Mesothelial cell of epicardium (in vitro differentiated cells): ENCODE data around the gene SHFL. TPM values are rescaled to one million over a fixed set of nuclear protein-coding genes. Genes with fewer than 3 reads are reported as not detected.
A peak's percentile ranks its signal among the peaks of the same experiment; 100 is the strongest.

Experiments
- DNase-seq, 2 experiments: peaks; one replicate each; pipeline ENCODE4 v3.0.0; 2021; ENCODE audit warnings: low spot score in 2 of 2; ENCODE audit not compliant: unreplicated experiment in 2 of 2
- H3K27ac Mint-ChIP-seq: 2 replicates; pipeline ENCODE4 v1.8.0; 2021; ENCODE audit warnings: mixed read lengths
- H3K27me3 Mint-ChIP-seq: 2 replicates; pipeline ENCODE4 v1.8.0; 2021; ENCODE audit warnings: low read depth, mixed read lengths
- H3K36me3 Mint-ChIP-seq: 2 replicates; pipeline ENCODE4 v1.8.0; 2021; ENCODE audit warnings: mixed read lengths
- H3K4me1 Mint-ChIP-seq: 2 replicates; pipeline ENCODE4 v1.8.0; 2021; ENCODE audit warnings: mixed read lengths
- H3K4me3 Mint-ChIP-seq: 2 replicates; pipeline ENCODE4 v1.8.0; 2021; ENCODE audit warnings: mild to moderate bottlenecking, moderate library complexity, mixed read lengths
- H3K9me3 Mint-ChIP-seq: 2 replicates; pipeline ENCODE4 v1.8.0; 2021; ENCODE audit warnings: mixed read lengths
- CTCF ChIP-seq: fragments of 200-600 bp; sonication (generic); IDR thresholded peaks from one replicate; pipeline ENCODE4 v1.5.0; 2021; ENCODE audit warnings: antibody characterized with exemption; ENCODE audit not compliant: unreplicated experiment
- total RNA-seq: library from RNA; stranded (reverse); gene quantifications from 3 replicates; pipeline ENCODE4 v1.2.1, GENCODE V29; 2021

Gene SHFL
- total RNA-seq, 1 donor from 2014 or later, result 34.6 TPM

GRCh38 chr19:10068205-10068604 lies 17.9 kb upstream of the SHFL start:
- Mint-ChIP-seq H3K27me3 (peaks cover 37% of the 10 kb centered on the region), H3K4me3 (no peak overlapping the region), H3K27ac (no peak overlapping the region), H3K36me3 (no peaks in the 10 kb centered on the region), H3K4me1 (no peaks in the 10 kb centered on the region), H3K9me3 (no peaks in the 10 kb centered on the region)
- no peak for TF ChIP-seq CTCF
- DNase-seq, result no peak

- H3K27me3 Mint-ChIP-seq, result peaks cover 31% of the 10 kb centered on the region
- H3K9me3 Mint-ChIP-seq, result no peaks in the 10 kb centered on the region
- H3K4me1 Mint-ChIP-seq, result no peaks in the 10 kb centered on the region
- no peak for DNase-seq
- H3K27ac Mint-ChIP-seq, result no peak overlapping the region
- TF ChIP-seq CTCF, result no peak
- no peaks in the 10 kb centered on the region for H3K36me3 Mint-ChIP-seq
- H3K4me3 Mint-ChIP-seq, result no peak overlapping the region
Measured at GRCh38 chr19:10069046-10069445, 17.1 kb upstream of the SHFL start.

- TF ChIP-seq CTCF, result no peak
- DNase-seq, result no peak
- Mint-ChIP-seq H3K9me3 (no peaks in the 10 kb centered on the region), H3K27me3 (peaks cover 33% of the 10 kb centered on the region), H3K36me3 (no peaks in the 10 kb centered on the region), H3K4me1 (no peaks in the 10 kb centered on the region), H3K27ac (no peak overlapping the region), H3K4me3 (no peak overlapping the region)
Measured at GRCh38 chr19:10070730-10071446, 15.2 kb upstream of the SHFL start.

- Mint-ChIP-seq H3K27ac (no peak overlapping the region), H3K27me3 (peaks cover 39% of the 10 kb centered on the region), H3K4me3 (no peak overlapping the region), H3K4me1 (no peaks in the 10 kb centered on the region), H3K9me3 (no peaks in the 10 kb centered on the region), H3K36me3 (no peaks in the 10 kb centered on the region)
- TF ChIP-seq CTCF, result peak; percentile 43
- no peak for DNase-seq
Measured at GRCh38 chr19:10074153-10074552, 12.0 kb upstream of the SHFL start.

- no peaks in the 10 kb centered on the region for H3K4me1 Mint-ChIP-seq
- peaks cover 40% of the 10 kb centered on the region for H3K27me3 Mint-ChIP-seq
- DNase-seq, result no peak
- no peak overlapping the region for H3K4me3 Mint-ChIP-seq
- H3K27ac Mint-ChIP-seq, result no peak overlapping the region
- no peaks in the 10 kb centered on the region for H3K9me3 Mint-ChIP-seq
- TF ChIP-seq CTCF, result no peak
- no peaks in the 10 kb centered on the region for H3K36me3 Mint-ChIP-seq
Measured at GRCh38 chr19:10076535-10076934, 9.6 kb upstream of the SHFL start.
